Measurements from ENCODE around the gene PIEZO2. TPM values are rescaled to one million over a fixed set of nuclear protein-coding genes. Genes with fewer than 3 reads are reported as not detected.
"Not testable (repeated sequence)": the region's sequence is repeated elsewhere in the genome, so short reads cannot be mapped to it uniquely, and the experiment has no call there.

PIEZO2 gene
- total RNA-seq, 1 donor from 2014 or later = 5.3 TPM

- Histone ChIP-seq H3K9ac (ENCODE audit: low read length) (no peak overlapping the region), H3K36me3 (ENCODE audit: insufficient read depth, low read length) (no peaks in the 10 kb centered on the region), H3K4me1 (ENCODE audit: insufficient read depth, low read length) (no peaks in the 10 kb centered on the region), H3K79me2 (ENCODE audit: insufficient read depth, low read length) (no peaks in the 10 kb centered on the region), H3K27ac (ENCODE audit: low read depth, low read length) (no peak overlapping the region), H3K9me3 (ENCODE audit: insufficient read depth, low read depth, low read length) (no peaks in the 10 kb centered on the region), H4K20me1 (ENCODE audit: insufficient read depth, low read length) (no peaks in the 10 kb centered on the region), H3K4me3 (ENCODE audit: insufficient read depth, low read depth, low read length) (no peak overlapping the region), H2AFZ (ENCODE audit: low read depth, low read length) (no peak overlapping the region), H3K4me2 (ENCODE audit: low read length) (no peak overlapping the region), H3K27me3 (ENCODE audit: insufficient read depth, low read length) (no peaks in the 10 kb centered on the region)
- no peak overlapping the region for H3K27ac Mint-ChIP-seq (ENCODE audit: unreplicated experiment)
- H3K4me1 Mint-ChIP-seq (ENCODE audit: low read depth, unreplicated experiment) = no peaks in the 10 kb centered on the region
- TF ChIP-seq EZH2 (IDR thresholded peaks at IDR 0.05; ENCODE audit: insufficient read depth, low read length) (no peak), CTCF (IDR thresholded peaks at IDR 0.05; ENCODE audit: insufficient read depth, low read depth, low read length) (no peak)
- no peaks in the 10 kb centered on the region for H3K27me3 Mint-ChIP-seq (ENCODE audit: low read depth, unreplicated experiment)
- H3K9me3 Mint-ChIP-seq (ENCODE audit: unreplicated experiment) = peaks cover 3% of the 10 kb centered on the region
- FAIRE-seq = no peak
- no peak overlapping the region for H3K4me3 Mint-ChIP-seq (ENCODE audit: unreplicated experiment)
- no peak for DNase-seq (ENCODE audit: low read depth)
- H3K36me3 Mint-ChIP-seq (ENCODE audit: low read depth, unreplicated experiment) = no peaks in the 10 kb centered on the region
Measured at GRCh38 chr18:10936176-10937053, 213.0 kb downstream of the PIEZO2 start.

- DNase-seq (ENCODE audit: low read depth) (no peak), FAIRE-seq (no peak)
- H3K36me3 ChIP-seq (ENCODE audit: insufficient read depth, low read length) = no peaks in the 10 kb centered on the region
- no peak overlapping the region for H3K4me3 ChIP-seq (ENCODE audit: insufficient read depth, low read depth, low read length)
- Mint-ChIP-seq H3K27me3 (ENCODE audit: low read depth, unreplicated experiment) (no peaks in the 10 kb centered on the region), H3K36me3 (ENCODE audit: low read depth, unreplicated experiment) (no peaks in the 10 kb centered on the region), H3K9me3 (ENCODE audit: unreplicated experiment) (peaks cover 3% of the 10 kb centered on the region), H3K4me1 (ENCODE audit: low read depth, unreplicated experiment) (no peaks in the 10 kb centered on the region), H3K4me3 (ENCODE audit: unreplicated experiment) (no peak overlapping the region), H3K27ac (ENCODE audit: unreplicated experiment) (no peak overlapping the region)
- H3K27ac ChIP-seq (ENCODE audit: low read depth, low read length) = no peak overlapping the region
- no peaks in the 10 kb centered on the region for H3K9me3 ChIP-seq (ENCODE audit: insufficient read depth, low read depth, low read length)
- no peak overlapping the region for H3K4me2 ChIP-seq (ENCODE audit: low read length)
- no peaks in the 10 kb centered on the region for H4K20me1 ChIP-seq (ENCODE audit: insufficient read depth, low read length)
- no peak overlapping the region for H2AFZ ChIP-seq (ENCODE audit: low read depth, low read length)
- no peaks in the 10 kb centered on the region for H3K79me2 ChIP-seq (ENCODE audit: insufficient read depth, low read length)
- no peaks in the 10 kb centered on the region for H3K4me1 ChIP-seq (ENCODE audit: insufficient read depth, low read length)
- no peaks in the 10 kb centered on the region for H3K27me3 ChIP-seq (ENCODE audit: insufficient read depth, low read length)
- no peak for TF ChIP-seq CTCF (IDR thresholded peaks at IDR 0.05; ENCODE audit: insufficient read depth, low read depth, low read length)
- no peak overlapping the region for H3K9ac ChIP-seq (ENCODE audit: low read length)
Measured at GRCh38 chr18:10935588-10935987, 213.8 kb downstream of the PIEZO2 start.

GRCh38 chr18:10933648-10934047 is 215.7 kb downstream of the PIEZO2 start:
- not testable (repeated sequence) for H3K4me3 Mint-ChIP-seq (ENCODE audit: unreplicated experiment); H3K36me3 ChIP-seq (ENCODE audit: insufficient read depth, low read length); H3K9me3 Mint-ChIP-seq (ENCODE audit: unreplicated experiment); H3K27me3 ChIP-seq (ENCODE audit: insufficient read depth, low read length); H3K27me3 Mint-ChIP-seq (ENCODE audit: low read depth, unreplicated experiment); H3K4me1 ChIP-seq (ENCODE audit: insufficient read depth, low read length); H3K27ac ChIP-seq (ENCODE audit: low read depth, low read length); FAIRE-seq; H3K4me2 ChIP-seq (ENCODE audit: low read length); H3K79me2 ChIP-seq (ENCODE audit: insufficient read depth, low read length); H3K27ac Mint-ChIP-seq (ENCODE audit: unreplicated experiment); H3K4me3 ChIP-seq (ENCODE audit: insufficient read depth, low read depth, low read length); H3K9ac ChIP-seq (ENCODE audit: low read length); H3K36me3 Mint-ChIP-seq (ENCODE audit: low read depth, unreplicated experiment); H3K4me1 Mint-ChIP-seq (ENCODE audit: low read depth, unreplicated experiment); H3K9me3 ChIP-seq (ENCODE audit: insufficient read depth, low read depth, low read length); H4K20me1 ChIP-seq (ENCODE audit: insufficient read depth, low read length); DNase-seq (ENCODE audit: low read depth); H2AFZ ChIP-seq (ENCODE audit: low read depth, low read length)
